ENCODE measurements around the gene TEAD1.

DNA sequence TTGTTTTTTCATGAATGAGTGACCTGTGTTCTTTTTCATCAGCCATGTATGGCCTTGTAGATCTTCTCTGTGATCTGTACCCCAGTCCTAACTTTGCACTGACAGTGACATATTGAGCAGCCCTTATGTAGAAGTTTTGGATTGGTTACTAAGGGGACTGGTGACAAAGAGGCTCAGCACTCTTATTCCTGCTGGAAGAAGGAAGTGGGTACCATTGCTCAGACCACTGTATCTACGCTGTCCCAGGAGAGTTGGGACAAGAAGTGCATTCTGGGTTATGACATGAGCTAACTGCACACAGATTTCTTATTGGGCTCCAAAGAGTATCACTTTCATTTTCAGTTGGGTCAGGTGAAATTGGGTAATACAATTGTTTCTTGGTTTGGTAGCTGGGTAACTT is 227.1 kb downstream of the TEAD1 start:
- TF ChIP-seq, protein P1, sequence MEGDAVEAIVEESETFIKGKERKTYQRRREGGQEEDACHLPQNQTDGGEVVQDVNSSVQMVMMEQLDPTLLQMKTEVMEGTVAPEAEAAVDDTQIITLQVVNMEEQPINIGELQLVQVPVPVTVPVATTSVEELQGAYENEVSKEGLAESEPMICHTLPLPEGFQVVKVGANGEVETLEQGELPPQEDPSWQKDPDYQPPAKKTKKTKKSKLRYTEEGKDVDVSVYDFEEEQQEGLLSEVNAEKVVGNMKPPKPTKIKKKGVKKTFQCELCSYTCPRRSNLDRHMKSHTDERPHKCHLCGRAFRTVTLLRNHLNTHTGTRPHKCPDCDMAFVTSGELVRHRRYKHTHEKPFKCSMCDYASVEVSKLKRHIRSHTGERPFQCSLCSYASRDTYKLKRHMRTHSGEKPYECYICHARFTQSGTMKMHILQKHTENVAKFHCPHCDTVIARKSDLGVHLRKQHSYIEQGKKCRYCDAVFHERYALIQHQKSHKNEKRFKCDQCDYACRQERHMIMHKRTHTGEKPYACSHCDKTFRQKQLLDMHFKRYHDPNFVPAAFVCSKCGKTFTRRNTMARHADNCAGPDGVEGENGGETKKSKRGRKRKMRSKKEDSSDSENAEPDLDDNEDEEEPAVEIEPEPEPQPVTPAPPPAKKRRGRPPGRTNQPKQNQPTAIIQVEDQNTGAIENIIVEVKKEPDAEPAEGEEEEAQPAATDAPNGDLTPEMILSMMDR (IDR thresholded peaks at IDR 0.05; ENCODE audit: low read depth, low read length, poor library complexity, severe bottlenecking): no peak
- no peak for TF ChIP-seq EZH2phosphoT487 (IDR thresholded peaks at IDR 0.05; ENCODE audit: borderline replicate concordance, low read length)
